ENCODE results near the gene SIRPB2. TPM values are rescaled to one million over a fixed set of nuclear protein-coding genes. Genes with fewer than 3 reads are reported as not detected.

SIRPB2 gene
- total and polyA plus RNA-seq, 2 of the 4 experiments (the other 2 are of a cell fraction), result not detected

DNA sequence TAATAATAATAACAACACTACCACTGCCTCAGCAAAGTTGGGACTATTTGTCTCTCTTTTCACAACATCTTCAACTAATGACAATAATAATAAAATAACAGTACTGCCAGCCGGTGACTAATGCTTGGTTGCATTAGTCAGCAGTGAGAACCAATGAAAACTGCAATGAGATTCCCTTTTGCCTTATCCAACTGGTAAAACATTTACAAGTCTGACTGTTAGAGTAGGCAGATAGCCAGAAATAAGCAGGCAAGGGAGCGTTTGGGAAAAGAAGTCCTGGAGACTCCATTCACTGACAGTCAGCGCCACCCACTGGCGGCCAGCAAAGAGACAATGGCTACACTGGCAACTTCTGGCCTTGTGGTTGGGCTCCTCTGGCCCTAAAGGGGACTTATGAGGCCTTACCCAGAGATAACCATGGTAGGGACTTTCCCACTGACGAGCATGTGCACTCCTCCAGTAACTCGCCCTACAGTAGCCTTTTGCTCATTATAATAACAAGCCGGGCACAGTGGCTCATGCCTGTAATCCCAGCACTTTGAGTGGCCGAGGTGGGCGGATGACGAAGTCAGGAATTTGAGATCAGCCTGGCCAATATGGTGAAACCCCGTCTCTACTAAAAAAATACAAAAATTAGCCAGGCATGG, 21.2 kb downstream of the SIRPB2 start (continued):
- TF ChIP-seq CHD1 (IDR thresholded peaks at IDR 0.05; ENCODE audit: low read depth, low read length) (peak; percentile 74; the same call in 1 of the 2 replicates), MAFK (IDR thresholded peaks at IDR 0.05; ENCODE audit: low read depth, low read length) (peak; percentile 28)

DNA sequence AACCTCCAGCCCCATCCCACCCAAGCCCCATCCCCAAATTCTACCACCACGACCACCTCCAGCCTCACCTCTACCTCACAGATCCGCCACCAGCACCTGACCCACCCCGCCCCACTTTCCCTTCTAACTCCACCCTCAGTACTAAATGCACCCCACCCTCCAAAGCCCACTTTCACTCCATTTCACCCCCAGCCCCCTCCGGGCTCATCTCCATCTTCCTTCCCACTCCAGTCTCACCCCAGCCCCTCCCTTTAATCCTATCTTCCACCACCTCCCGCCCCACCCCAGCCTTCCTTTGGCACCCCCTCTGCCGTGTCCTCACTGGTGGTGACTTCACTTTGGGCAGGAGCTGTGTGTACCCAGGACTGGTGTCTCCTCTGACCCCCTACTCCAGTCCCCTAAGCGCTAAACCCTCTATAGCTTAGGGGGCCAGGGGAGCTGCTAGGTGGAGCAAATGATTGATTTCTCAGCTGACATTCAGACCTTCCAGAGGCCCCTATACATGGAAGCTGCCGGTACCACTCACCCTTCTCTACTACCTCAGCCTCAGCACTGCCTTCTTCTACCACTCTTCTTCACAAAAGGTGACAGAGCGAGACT, 21.8 kb downstream of the SIRPB2 start:
- Histone ChIP-seq H3K4me2 (ENCODE audit: low read depth, low read length) (peak overlapping the region; percentile 12; the same call in 1 of the 2 replicates), H2AFZ (replicated peaks; ENCODE audit: low read length, poor library complexity) (peak overlapping the region; percentile 28), H4K5ac (ENCODE audit: low read depth, low read length) (no peak overlapping the region), H2BK120ac (ENCODE audit: low read depth, low read length) (no peak overlapping the region; the same call in 1 of the 2 replicates), H2BK15ac (ENCODE audit: low read depth, low read length) (peak overlapping the region; percentile 7; the same call in 1 of the 3 replicates), H3K27ac (ENCODE audit: insufficient read depth, low read length) (peak overlapping the region; percentile 29; the same call in 1 of the 2 replicates), H2BK5ac (ENCODE audit: low read depth, low read length, poor library complexity, severe bottlenecking) (peak overlapping the region; percentile 55), H3K4ac (ENCODE audit: low read depth, low read length) (0 out of 2 replicates have a peak overlapping the region, but pooled peaks have one; percentile 7), H3K36me3 (ENCODE audit: control insufficient read depth, insufficient read depth, low read length) (no peaks in the 10 kb centered on the region), H3K4me1 (ENCODE audit: control insufficient read depth, insufficient read depth, low read length) (peaks cover 12% of the 10 kb centered on the region), H2AK9ac (replicated peaks; ENCODE audit: low read depth, low read length, poor library complexity) (no peak overlapping the region), H3K4me3 (ENCODE audit: insufficient read depth, low read depth, low read length) (no peak overlapping the region), H3K18ac (ENCODE audit: low read depth, low read length) (0 out of 2 replicates have a peak overlapping the region, but pooled peaks have one; percentile 0), H4K91ac (ENCODE audit: insufficient read depth, low read depth, low read length) (peak overlapping the region; percentile 7; the same call in 1 of the 2 replicates), H3K79me1 (ENCODE audit: low read depth in 1 of 2, low read length in 2 of 2) (peaks cover 18 to 23% of the 10 kb centered on the region in 2 experiments), H3K9me3 (ENCODE audit: control insufficient read depth, insufficient read depth, low read length) (no peaks in the 10 kb centered on the region), H3K14ac (replicated peaks; ENCODE audit: low read depth, low read length) (no peak overlapping the region), H3K9ac (ENCODE audit: low read depth, low read length) (no peak overlapping the region), H4K8ac (ENCODE audit: low read depth in 2 of 2, low read length in 2 of 2) (peak overlapping the region in 1 of 2 experiments; percentile 7; a peak in 1 of 4 replicates), H2BK20ac (ENCODE audit: low read depth, low read length) (no peak overlapping the region), H2AK5ac (ENCODE audit: low read depth, low read length) (0 out of 2 replicates have a peak overlapping the region, but pooled peaks have one; percentile 44), H4K20me1 (ENCODE audit: insufficient read depth, low read length) (peaks cover 16% of the 10 kb centered on the region), H3K23ac (ENCODE audit: low read depth, low read length) (no peak overlapping the region), H3K56ac (ENCODE audit: extremely low read depth, insufficient read depth, low read length) (no peak overlapping the region), H3K9me1 (ENCODE audit: insufficient read depth, low read length) (peaks cover 10% of the 10 kb centered on the region), H3K27me3 (ENCODE audit: control insufficient read depth, insufficient read depth, low read length) (peaks cover 2% of the 10 kb centered on the region; the same call in 1 of the 2 replicates)
- no TSS peak for BruUV-seq (replicated peaks)
- in situ Hi-C loops (cut with MboI; ENCODE audit: low sequenced_read_pairs) (no loop called here), intact Hi-C loops (cut with micrococcal nuclease) (no loop called here), dilution Hi-C loops (cut with HindIII; ENCODE audit: low sequenced_read_pairs, unreplicated experiment) (no loop called here)
- WGBS, 2 experiments (ENCODE audit: extremely low coverage in 2 of 2, insufficient read length in 1 of 2), result 74% methylated on average over 6 of the region's 9 CpGs; no CpG with 5 or more reads in 1 of the 2 experiments
- CTCF ChIA-PET, result interaction anchor here (0.7 kb wide), 1 partner anchor 35 kb away, joined by 3 read pairs; no protein-coding TSS in a partner anchor
- POLR2A ChIA-PET (ENCODE audit: unreplicated experiment), result no interaction called here
- ATAC-seq (ENCODE audit: low read depth), result no peak
- DNase-seq, result no peak
- TF ChIP-seq BHLHE40 (IDR thresholded peaks at IDR 0.05; ENCODE audit: low read depth, low read length) (no peak), MAZ (IDR thresholded peaks at IDR 0.05; ENCODE audit: borderline replicate concordance, low read depth, low read length) (no peak), CEBPB (IDR thresholded peaks at IDR 0.05; ENCODE audit: low read depth, low read length) (no peak), SMC3 (IDR thresholded peaks at IDR 0.05; ENCODE audit: low read depth, low read length) (no peak), FOS (IDR thresholded peaks at IDR 0.05; ENCODE audit: low read depth, low read length) (no peak), NFE2L2 (IDR thresholded peaks at IDR 0.05; ENCODE audit: low read depth, low read length) (no peak), MAFK (IDR thresholded peaks at IDR 0.05; ENCODE audit: low read depth, low read length) (no peak), RCOR1 (IDR thresholded peaks at IDR 0.05; ENCODE audit: insufficient replicate concordance, low read length) (no peak), POLR2A (IDR thresholded peaks at IDR 0.05; ENCODE audit: low read depth, low read length) (no peak), MXI1 (IDR thresholded peaks at IDR 0.05; ENCODE audit: borderline replicate concordance, low read depth, low read length) (no peak)
- TF ChIP-seq, protein P1, sequence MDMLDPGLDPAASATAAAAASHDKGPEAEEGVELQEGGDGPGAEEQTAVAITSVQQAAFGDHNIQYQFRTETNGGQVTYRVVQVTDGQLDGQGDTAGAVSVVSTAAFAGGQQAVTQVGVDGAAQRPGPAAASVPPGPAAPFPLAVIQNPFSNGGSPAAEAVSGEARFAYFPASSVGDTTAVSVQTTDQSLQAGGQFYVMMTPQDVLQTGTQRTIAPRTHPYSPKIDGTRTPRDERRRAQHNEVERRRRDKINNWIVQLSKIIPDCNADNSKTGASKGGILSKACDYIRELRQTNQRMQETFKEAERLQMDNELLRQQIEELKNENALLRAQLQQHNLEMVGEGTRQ (IDR thresholded peaks at IDR 0.05; ENCODE audit: low read depth, low read length), result no peak
- TF ChIP-seq, protein P2, sequence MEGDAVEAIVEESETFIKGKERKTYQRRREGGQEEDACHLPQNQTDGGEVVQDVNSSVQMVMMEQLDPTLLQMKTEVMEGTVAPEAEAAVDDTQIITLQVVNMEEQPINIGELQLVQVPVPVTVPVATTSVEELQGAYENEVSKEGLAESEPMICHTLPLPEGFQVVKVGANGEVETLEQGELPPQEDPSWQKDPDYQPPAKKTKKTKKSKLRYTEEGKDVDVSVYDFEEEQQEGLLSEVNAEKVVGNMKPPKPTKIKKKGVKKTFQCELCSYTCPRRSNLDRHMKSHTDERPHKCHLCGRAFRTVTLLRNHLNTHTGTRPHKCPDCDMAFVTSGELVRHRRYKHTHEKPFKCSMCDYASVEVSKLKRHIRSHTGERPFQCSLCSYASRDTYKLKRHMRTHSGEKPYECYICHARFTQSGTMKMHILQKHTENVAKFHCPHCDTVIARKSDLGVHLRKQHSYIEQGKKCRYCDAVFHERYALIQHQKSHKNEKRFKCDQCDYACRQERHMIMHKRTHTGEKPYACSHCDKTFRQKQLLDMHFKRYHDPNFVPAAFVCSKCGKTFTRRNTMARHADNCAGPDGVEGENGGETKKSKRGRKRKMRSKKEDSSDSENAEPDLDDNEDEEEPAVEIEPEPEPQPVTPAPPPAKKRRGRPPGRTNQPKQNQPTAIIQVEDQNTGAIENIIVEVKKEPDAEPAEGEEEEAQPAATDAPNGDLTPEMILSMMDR (conservative IDR thresholded peaks at IDR 0.05; ENCODE audit: low read depth, low read length), result no peak
